K562 (cell line): ENCODE data around the gene NUDT22. TPM values are rescaled to one million over a fixed set of nuclear protein-coding genes. Genes with fewer than 3 reads are reported as not detected.
A peak's percentile ranks its signal among the peaks of the same experiment; 100 is the strongest.

Source experiments
- ELF1 ChIP-seq: fragments of 200-800 bp; sonication (Bioruptor generic); IDR thresholded peaks from 2 replicates; pipeline ENCODE4 v1.6.1; 2016; ENCODE audit warnings: missing genetic modification characterization, missing compliant biosample characterization
- GABPB1 ChIP-seq: sonication (generic); formaldehyde crosslinking; IDR thresholded peaks from 2 replicates; pipeline ENCODE4 v1.8.0; 2022; ENCODE audit warnings: mild to moderate bottlenecking, missing genetic modification reagents
- GABPB2 ChIP-seq: fragments of 250-450 bp; sonication (Bioruptor Pico); conservative IDR thresholded peaks from 2 replicates; pipeline ENCODE4 v1.5.1; 2021; ENCODE audit warnings: mild to moderate bottlenecking
- JUNB ChIP-seq: fragments of 450-650 bp; formaldehyde crosslinking; conservative IDR thresholded peaks from 2 replicates; pipeline ENCODE4 v1.4.0; 2020; ENCODE audit warnings: mild to moderate bottlenecking
- KDM5B ChIP-seq: fragments of 200-600 bp; sonication (generic); IDR thresholded peaks from 2 replicates; pipeline ENCODE4 v1.6.1; 2012; ENCODE audit warnings: low read depth, mild to moderate bottlenecking, moderate library complexity, low read length, control low read depth, inconsistent platforms; ENCODE audit not compliant: insufficient replicate concordance
- NONO ChIP-seq, 2 experiments: fragments of 200-400 bp in 1 of 2; fragments of 450-650 bp in 1 of 2; formaldehyde crosslinking in 1 of 2; IDR thresholded peaks; 2 replicates each; pipeline ENCODE4 v1.6.1; 2017; ENCODE audit warnings: low read depth in 2 of 2, mild to moderate bottlenecking in 2 of 2, moderate library complexity in 2 of 2, low read length in 1 of 2
- NRF1 ChIP-seq, 2 experiments: fragments of 450-650 bp; IDR thresholded peaks in 1 of 2; conservative IDR thresholded peaks in 1 of 2; 2 replicates each; pipeline ENCODE4 v1.6.1; 2014; ENCODE audit warnings: mild to moderate bottlenecking in 2 of 2
- PHF8 ChIP-seq: fragments of 200-600 bp; sonication (generic); IDR thresholded peaks from 2 replicates; pipeline ENCODE4 v1.6.1; 2012; ENCODE audit warnings: mixed run types, mild to moderate bottlenecking, inconsistent platforms, low read length, moderate library complexity, borderline replicate concordance
- RBM25 ChIP-seq: fragments of 200-400 bp; formaldehyde crosslinking; IDR thresholded peaks from 2 replicates; pipeline ENCODE4 v1.6.1; 2018; ENCODE audit warnings: low read length, low read depth, moderate library complexity; ENCODE audit not compliant: severe bottlenecking
- SREBF2 ChIP-seq: sonication (generic); formaldehyde crosslinking; IDR thresholded peaks from 2 replicates; pipeline ENCODE4 v1.4.0; 2020; ENCODE audit warnings: mild to moderate bottlenecking, missing genetic modification reagents
- TCF3 ChIP-seq: sonication (generic); formaldehyde crosslinking; IDR thresholded peaks from 2 replicates; pipeline ENCODE4 v1.4.0; 2020; ENCODE audit warnings: mild to moderate bottlenecking, missing genetic modification reagents
- TSC22D4 ChIP-seq: fragments of 450-650 bp; IDR thresholded peaks from 2 replicates; pipeline ENCODE4 v1.6.1; 2016; ENCODE audit warnings: missing genetic modification characterization, missing biosample characterization, control low read depth
- ZBED1 ChIP-seq: IDR thresholded peaks from 2 replicates; pipeline ENCODE4 v1.6.1; 2014
- ZFP36 ChIP-seq: fragments of 150-350 bp; IDR thresholded peaks from 2 replicates; pipeline ENCODE4 v1.6.1; 2018; ENCODE audit warnings: low read length, low read depth; ENCODE audit not compliant: partially characterized antibody
- ZKSCAN3 ChIP-seq: fragments of 250-450 bp; sonication (Bioruptor Pico); IDR thresholded peaks from 2 replicates; pipeline ENCODE4 v1.4.0; 2020
- ZNF217 ChIP-seq: sonication (generic); formaldehyde crosslinking; IDR thresholded peaks from 2 replicates; pipeline ENCODE4 v1.8.0; 2022; ENCODE audit warnings: mild to moderate bottlenecking, missing genetic modification reagents
- ZNF253 ChIP-seq: fragments of 250-450 bp; sonication (Bioruptor Pico); conservative IDR thresholded peaks from 2 replicates; pipeline ENCODE4 v1.6.1; 2021; ENCODE audit warnings: mild to moderate bottlenecking
- ZNF780A ChIP-seq: fragments of 250-450 bp; sonication (Bioruptor Pico); IDR thresholded peaks from 2 replicates; pipeline ENCODE4 v1.5.0; 2021; ENCODE audit warnings: mild to moderate bottlenecking
- polyA plus RNA-seq, 8 experiments: library from polyadenylated mRNA; depleted of rRNA in 4 of 8; stranded (reverse) in 5 of 8; unstranded in 3 of 8; fragments of >200 nt; fragmentation: Nextera tagmentation in 2 of 8; fragmentation: Illumina TruSeq in 1 of 8; extraction: Ambion mirVana in 2 of 8; extraction: Trizol in 1 of 8; gene quantifications; 2 replicates each; pipeline versions ENCODE4 v1.2.1 to v1.2.3, GENCODE V29; 2011 to 2014; ENCODE audit warnings: inconsistent platforms in 1 of 8, missing spikeins in 1 of 8
- total RNA-seq, 7 experiments: library from RNA; depleted of rRNA in 6 of 7; stranded (reverse); fragments of >200 nt in 6 of 7; fragmentation: Illumina TruSeq in 2 of 7; extraction: Trizol in 2 of 7; gene quantifications; 2 replicates each; pipeline versions ENCODE4 v1.2.1 to v1.2.3, GENCODE V29; 2011 to 2021; ENCODE audit warnings: low replicate concordance in 1 of 7
- TF ChIP-seq, protein P1 (sequence below), 2 experiments: fragments of 450-650 bp; IDR thresholded peaks; 2 replicates each; pipeline ENCODE4 v1.6.1; 2016
- TF ChIP-seq, protein P2 (sequence below): fragments of 250-450 bp; sonication (Bioruptor Pico); IDR thresholded peaks from 2 replicates; pipeline ENCODE4 v1.5.0; 2021; ENCODE audit warnings: mild to moderate bottlenecking, borderline replicate concordance
- TF ChIP-seq, protein P3 (sequence below): fragments of 250-450 bp; sonication (Bioruptor Pico); IDR thresholded peaks from 2 replicates; pipeline ENCODE4 v1.8.0; 2022; ENCODE audit warnings: inconsistent platforms
- TF ChIP-seq, protein P4 (sequence below): fragments of 250-450 bp; sonication (Bioruptor Pico); IDR thresholded peaks from 2 replicates; pipeline ENCODE4 v1.9.0; 2021; ENCODE audit warnings: mild to moderate bottlenecking, inconsistent platforms

NUDT22 gene
- total and polyA plus RNA-seq, 9 of the 15 experiments (the other 6 are each of a cell fraction or from before 2014, with no cell fraction given) = 6.3 to 92.6 (median 37.4) TPM

DNA sequence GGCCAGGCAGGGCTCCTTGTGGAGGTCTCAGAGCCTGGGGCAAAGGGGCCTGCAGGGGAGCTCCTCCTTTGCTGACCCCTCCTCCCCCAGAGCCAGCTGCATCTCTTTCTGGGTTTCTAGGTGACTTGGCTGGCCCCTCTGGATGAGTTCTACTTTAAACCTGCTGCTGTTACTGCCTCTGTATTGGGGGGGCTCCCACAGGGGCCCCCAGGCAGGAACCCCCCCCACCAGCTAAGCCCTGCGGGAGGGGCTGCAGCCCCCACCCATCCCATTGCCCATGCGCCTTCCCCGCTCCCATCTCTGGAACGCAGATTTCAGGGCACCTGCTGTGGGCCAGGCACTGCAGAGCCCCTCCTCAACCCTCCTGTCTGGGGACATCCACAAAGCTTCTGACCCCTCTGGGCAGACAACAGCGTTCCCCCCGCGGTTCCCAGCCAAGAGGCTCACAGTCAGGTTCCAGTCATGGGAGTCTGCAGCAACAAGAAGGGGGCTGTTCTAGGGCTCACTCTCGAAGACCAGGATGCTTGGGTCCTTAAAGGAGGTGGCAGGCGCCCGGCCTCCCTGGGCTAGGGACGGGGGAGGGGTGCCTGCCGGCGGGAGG lies 24.4 kb downstream of the NUDT22 start (continued):
- TF ChIP-seq, protein P1, sequence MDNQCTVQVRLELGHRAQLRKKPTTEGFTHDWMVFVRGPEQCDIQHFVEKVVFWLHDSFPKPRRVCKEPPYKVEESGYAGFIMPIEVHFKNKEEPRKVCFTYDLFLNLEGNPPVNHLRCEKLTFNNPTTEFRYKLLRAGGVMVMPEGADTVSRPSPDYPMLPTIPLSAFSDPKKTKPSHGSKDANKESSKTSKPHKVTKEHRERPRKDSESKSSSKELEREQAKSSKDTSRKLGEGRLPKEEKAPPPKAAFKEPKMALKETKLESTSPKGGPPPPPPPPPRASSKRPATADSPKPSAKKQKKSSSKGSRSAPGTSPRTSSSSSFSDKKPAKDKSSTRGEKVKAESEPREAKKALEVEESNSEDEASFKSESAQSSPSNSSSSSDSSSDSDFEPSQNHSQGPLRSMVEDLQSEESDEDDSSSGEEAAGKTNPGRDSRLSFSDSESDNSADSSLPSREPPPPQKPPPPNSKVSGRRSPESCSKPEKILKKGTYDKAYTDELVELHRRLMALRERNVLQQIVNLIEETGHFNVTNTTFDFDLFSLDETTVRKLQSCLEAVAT (IDR thresholded peaks at IDR 0.05) = no peak
- TF ChIP-seq ZFP36 = no peak
- TF ChIP-seq GABPB1 (CRISPR knock-in tag) = no peak
- TF ChIP-seq ZBED1 = no peak
- no peak for TF ChIP-seq SREBF2 (CRISPR knock-in tag)
- peak; percentile 57 for TF ChIP-seq RBM25
- TF ChIP-seq ZNF780A (CRISPR knock-in tag) = no peak
- TF ChIP-seq, protein P2, sequence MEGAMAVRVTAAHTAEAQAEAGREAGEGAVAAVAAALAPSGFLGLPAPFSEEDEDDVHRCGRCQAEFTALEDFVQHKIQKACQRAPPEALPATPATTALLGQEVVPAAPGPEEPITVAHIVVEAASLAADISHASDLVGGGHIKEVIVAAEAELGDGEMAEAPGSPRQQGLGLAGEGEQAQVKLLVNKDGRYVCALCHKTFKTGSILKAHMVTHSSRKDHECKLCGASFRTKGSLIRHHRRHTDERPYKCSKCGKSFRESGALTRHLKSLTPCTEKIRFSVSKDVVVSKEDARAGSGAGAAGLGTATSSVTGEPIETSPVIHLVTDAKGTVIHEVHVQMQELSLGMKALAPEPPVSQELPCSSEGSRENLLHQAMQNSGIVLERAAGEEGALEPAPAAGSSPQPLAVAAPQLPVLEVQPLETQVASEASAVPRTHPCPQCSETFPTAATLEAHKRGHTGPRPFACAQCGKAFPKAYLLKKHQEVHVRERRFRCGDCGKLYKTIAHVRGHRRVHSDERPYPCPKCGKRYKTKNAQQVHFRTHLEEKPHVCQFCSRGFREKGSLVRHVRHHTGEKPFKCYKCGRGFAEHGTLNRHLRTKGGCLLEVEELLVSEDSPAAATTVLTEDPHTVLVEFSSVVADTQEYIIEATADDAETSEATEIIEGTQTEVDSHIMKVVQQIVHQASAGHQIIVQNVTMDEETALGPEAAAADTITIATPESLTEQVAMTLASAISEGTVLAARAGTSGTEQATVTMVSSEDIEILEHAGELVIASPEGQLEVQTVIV (CRISPR knock-in tag) = no peak
- TF ChIP-seq KDM5B = peak; percentile 16
- no peak for TF ChIP-seq ZNF253 (CRISPR knock-in tag)
- TF ChIP-seq, protein P3, sequence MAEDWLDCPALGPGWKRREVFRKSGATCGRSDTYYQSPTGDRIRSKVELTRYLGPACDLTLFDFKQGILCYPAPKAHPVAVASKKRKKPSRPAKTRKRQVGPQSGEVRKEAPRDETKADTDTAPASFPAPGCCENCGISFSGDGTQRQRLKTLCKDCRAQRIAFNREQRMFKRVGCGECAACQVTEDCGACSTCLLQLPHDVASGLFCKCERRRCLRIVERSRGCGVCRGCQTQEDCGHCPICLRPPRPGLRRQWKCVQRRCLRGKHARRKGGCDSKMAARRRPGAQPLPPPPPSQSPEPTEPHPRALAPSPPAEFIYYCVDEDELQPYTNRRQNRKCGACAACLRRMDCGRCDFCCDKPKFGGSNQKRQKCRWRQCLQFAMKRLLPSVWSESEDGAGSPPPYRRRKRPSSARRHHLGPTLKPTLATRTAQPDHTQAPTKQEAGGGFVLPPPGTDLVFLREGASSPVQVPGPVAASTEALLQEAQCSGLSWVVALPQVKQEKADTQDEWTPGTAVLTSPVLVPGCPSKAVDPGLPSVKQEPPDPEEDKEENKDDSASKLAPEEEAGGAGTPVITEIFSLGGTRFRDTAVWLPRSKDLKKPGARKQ (CRISPR knock-in tag) = no peak
- TF ChIP-seq PHF8 = no peak
- no peak for TF ChIP-seq TCF3
- no peak for TF ChIP-seq GABPB2
- TF ChIP-seq, protein P4, sequence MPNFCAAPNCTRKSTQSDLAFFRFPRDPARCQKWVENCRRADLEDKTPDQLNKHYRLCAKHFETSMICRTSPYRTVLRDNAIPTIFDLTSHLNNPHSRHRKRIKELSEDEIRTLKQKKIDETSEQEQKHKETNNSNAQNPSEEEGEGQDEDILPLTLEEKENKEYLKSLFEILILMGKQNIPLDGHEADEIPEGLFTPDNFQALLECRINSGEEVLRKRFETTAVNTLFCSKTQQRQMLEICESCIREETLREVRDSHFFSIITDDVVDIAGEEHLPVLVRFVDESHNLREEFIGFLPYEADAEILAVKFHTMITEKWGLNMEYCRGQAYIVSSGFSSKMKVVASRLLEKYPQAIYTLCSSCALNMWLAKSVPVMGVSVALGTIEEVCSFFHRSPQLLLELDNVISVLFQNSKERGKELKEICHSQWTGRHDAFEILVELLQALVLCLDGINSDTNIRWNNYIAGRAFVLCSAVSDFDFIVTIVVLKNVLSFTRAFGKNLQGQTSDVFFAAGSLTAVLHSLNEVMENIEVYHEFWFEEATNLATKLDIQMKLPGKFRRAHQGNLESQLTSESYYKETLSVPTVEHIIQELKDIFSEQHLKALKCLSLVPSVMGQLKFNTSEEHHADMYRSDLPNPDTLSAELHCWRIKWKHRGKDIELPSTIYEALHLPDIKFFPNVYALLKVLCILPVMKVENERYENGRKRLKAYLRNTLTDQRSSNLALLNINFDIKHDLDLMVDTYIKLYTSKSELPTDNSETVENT (CRISPR knock-in tag) = no peak
- no peak for TF ChIP-seq NRF1 (conservative IDR thresholded peaks at IDR 0.05 in 1 of 2, IDR thresholded peaks at IDR 0.05 in 1 of 2)
- TF ChIP-seq TSC22D4 (tag) = no peak
- no peak for TF ChIP-seq ZNF217 (CRISPR knock-in tag)
- TF ChIP-seq ZKSCAN3 = no peak
- TF ChIP-seq JUNB (CRISPR knock-in tag) = no peak
- peak in 1 of 2 experiments; percentile 11; a peak in 1 of 4 replicates for TF ChIP-seq NONO (IDR thresholded peaks at IDR 0.05; ENCODE audit: low read depth in 2 of 2, low read length in 1 of 2)
- no peak for TF ChIP-seq ELF1 (tag)
